ENCODE results near the gene CFAP299.

CFAP299 gene

DNA sequence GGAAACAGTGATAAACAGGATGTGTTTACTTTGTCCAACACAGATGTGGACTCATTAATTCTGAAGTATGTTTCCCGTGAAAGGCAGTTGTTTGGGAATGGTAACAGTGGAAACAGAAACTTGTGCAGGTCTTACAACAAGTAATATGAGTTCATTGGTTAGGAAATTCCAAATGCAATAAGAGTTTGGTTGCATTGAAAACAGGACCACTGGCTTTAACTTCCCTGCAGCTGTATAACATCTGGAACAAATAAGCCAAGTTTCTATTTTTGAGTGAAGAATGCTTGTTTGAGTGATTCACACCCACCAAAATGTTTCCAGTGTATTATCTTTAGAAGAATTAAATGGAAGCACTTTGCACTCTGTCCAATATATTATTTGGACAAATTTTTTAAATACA is 612.6 kb downstream of the CFAP299 start:
- in situ Hi-C loops (cut with HindIII; ENCODE audit: low pct_ligation_motif_present, low sequenced_read_pairs), result no loop called here
- H3K36me3 ChIP-seq (replicated peaks), result no peaks in the 10 kb centered on the region
- H3K27me3 ChIP-seq (replicated peaks), result no peaks in the 10 kb centered on the region
- TF ChIP-seq, protein P1, sequence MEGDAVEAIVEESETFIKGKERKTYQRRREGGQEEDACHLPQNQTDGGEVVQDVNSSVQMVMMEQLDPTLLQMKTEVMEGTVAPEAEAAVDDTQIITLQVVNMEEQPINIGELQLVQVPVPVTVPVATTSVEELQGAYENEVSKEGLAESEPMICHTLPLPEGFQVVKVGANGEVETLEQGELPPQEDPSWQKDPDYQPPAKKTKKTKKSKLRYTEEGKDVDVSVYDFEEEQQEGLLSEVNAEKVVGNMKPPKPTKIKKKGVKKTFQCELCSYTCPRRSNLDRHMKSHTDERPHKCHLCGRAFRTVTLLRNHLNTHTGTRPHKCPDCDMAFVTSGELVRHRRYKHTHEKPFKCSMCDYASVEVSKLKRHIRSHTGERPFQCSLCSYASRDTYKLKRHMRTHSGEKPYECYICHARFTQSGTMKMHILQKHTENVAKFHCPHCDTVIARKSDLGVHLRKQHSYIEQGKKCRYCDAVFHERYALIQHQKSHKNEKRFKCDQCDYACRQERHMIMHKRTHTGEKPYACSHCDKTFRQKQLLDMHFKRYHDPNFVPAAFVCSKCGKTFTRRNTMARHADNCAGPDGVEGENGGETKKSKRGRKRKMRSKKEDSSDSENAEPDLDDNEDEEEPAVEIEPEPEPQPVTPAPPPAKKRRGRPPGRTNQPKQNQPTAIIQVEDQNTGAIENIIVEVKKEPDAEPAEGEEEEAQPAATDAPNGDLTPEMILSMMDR (IDR thresholded peaks at IDR 0.05; ENCODE audit: low read depth, low read length, missing control alignments), result no peak
- no peak overlapping the region for H3K27ac ChIP-seq
- no peak for DNase-seq
- no peak overlapping the region for H3K4me3 ChIP-seq (ENCODE audit: low read depth, low read length)

DNA sequence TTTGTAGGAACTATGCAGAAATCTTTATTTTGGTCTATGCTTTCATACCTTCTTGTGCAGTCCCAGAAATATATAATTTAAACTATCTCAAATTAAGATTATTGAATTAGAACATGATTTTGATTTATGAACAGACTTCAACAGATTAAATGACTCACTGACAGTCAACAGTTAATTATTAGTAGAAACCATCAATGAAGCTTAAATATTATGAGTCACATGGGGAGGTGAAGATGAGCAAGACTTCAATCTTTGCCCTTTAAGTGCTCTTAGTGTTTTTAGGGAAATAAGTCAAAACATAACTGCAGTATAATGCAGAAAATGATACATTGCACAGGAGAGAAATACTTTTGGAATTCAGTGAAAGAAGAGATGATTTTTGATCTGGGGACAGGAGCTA is 613.5 kb downstream of the CFAP299 start:
- Histone ChIP-seq H3K27me3 (replicated peaks) (no peaks in the 10 kb centered on the region), H3K27ac (no peak overlapping the region), H3K4me3 (ENCODE audit: low read depth, low read length) (no peak overlapping the region), H3K36me3 (replicated peaks) (no peaks in the 10 kb centered on the region)
- in situ Hi-C loops (cut with HindIII; ENCODE audit: low pct_ligation_motif_present, low sequenced_read_pairs), result no loop called here
- TF ChIP-seq, protein P1 (IDR thresholded peaks at IDR 0.05; ENCODE audit: low read depth, low read length, missing control alignments), result no peak
- DNase-seq, result no peak

DNA sequence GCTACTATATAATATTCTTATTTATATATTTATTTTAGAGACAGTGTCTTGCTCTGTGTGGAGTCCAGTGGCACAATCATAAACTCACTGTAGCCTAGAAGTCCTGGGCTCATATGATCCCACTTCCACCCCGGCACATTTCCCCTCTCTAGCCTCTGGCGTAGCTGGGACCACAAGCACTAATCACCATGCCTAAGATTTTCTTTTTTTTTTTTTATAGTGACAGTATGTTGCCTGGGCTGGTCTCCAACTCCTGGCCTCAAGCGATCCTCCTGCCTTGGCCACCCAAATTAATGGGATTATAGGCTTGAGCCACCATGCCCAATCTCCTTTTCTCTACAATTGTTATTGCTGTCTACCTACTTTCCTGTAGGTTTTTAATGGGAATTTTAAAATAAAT is 620.9 kb downstream of the CFAP299 start:
- Histone ChIP-seq H3K36me3 (replicated peaks) (no peaks in the 10 kb centered on the region), H3K4me3 (ENCODE audit: low read depth, low read length) (no peak overlapping the region), H3K27me3 (replicated peaks) (no peaks in the 10 kb centered on the region), H3K27ac (no peak overlapping the region)
- in situ Hi-C loops (cut with HindIII; ENCODE audit: low pct_ligation_motif_present, low sequenced_read_pairs), result no loop called here
- no peak for DNase-seq
- TF ChIP-seq, protein P1 (IDR thresholded peaks at IDR 0.05; ENCODE audit: low read depth, low read length, missing control alignments), result no peak

DNA sequence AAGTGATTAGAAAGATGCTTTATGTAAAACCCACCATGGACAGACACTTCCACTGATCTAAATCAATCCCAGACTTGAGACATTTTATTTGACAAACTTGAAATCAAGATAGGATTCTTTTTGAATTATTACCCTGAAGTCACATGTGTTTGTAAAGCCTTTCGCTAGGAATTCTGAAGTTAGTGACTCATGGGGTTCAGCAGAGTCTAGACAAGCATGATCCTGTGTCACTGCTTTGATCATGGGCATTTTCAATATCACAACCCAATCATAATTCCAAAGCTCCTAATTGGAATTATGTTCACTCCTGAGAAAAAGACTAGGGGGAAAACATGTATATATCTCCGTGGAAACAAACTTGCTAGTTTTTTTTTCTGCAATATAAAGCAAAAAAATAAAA is 627.5 kb downstream of the CFAP299 start:
- in situ Hi-C loops (cut with HindIII; ENCODE audit: low pct_ligation_motif_present, low sequenced_read_pairs), result no loop called here
- DNase-seq, result peak; percentile 5

DNA sequence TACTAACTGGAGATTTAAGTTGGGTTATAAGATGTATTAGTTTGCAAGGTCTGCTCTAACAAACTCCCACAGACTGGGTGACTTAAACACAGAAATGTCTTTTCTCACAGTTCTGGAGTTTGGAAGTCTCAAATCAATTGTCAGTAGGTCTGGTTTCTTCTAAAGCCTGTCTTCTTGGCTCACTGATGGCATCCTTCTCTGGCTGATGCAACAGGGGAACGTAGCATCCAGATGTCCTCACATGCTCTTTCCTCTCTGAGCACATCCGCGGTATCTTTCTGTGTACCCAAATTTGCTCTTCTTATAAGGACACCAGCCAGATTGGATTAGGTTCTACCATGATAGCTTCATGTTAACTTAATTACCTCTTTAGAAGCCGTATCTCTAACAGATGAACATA is 631.8 kb downstream of the CFAP299 start:
- Histone ChIP-seq H3K27me3 (replicated peaks) (no peaks in the 10 kb centered on the region), H3K27ac (no peak overlapping the region), H3K4me3 (ENCODE audit: low read depth, low read length) (no peak overlapping the region), H3K36me3 (replicated peaks) (no peaks in the 10 kb centered on the region)
- in situ Hi-C loops (cut with HindIII; ENCODE audit: low pct_ligation_motif_present, low sequenced_read_pairs), result no loop called here
- no peak for DNase-seq
- TF ChIP-seq, protein P1 (IDR thresholded peaks at IDR 0.05; ENCODE audit: low read depth, low read length, missing control alignments), result no peak

More for the DNA sequence above, 627.5 kb downstream of the CFAP299 start:
- H3K27me3 ChIP-seq (replicated peaks), result no peaks in the 10 kb centered on the region
- TF ChIP-seq, protein P1 (IDR thresholded peaks at IDR 0.05; ENCODE audit: low read depth, low read length, missing control alignments), result no peak
- H3K4me3 ChIP-seq (ENCODE audit: low read depth, low read length), result no peak overlapping the region
- no peaks in the 10 kb centered on the region for H3K36me3 ChIP-seq (replicated peaks)
- H3K27ac ChIP-seq, result no peak overlapping the region

DNA sequence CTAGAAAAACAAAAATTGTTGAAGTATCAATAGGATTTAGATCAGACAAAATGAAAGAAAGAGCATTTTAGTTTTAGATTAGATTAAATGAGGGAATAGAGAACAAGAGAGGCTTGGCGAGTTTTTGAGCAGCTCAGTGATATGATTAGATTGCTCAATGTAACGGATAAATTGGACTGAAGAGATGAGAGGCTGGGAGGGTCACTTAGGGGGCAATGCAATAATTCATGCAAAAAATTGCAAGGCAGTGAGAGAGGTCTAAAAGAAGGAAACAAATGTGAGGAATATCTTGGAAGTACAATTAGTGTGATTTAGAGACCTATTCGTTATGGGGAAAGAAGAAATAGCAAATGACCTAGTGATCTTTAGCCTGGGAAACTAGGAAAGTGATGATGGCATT is 644.7 kb downstream of the CFAP299 start:
- no peak for DNase-seq
- Histone ChIP-seq H3K36me3 (replicated peaks) (no peaks in the 10 kb centered on the region), H3K27me3 (replicated peaks) (no peaks in the 10 kb centered on the region), H3K27ac (no peak overlapping the region), H3K4me3 (ENCODE audit: low read depth, low read length) (no peak overlapping the region)
- in situ Hi-C loops (cut with HindIII; ENCODE audit: low pct_ligation_motif_present, low sequenced_read_pairs), result no loop called here
- TF ChIP-seq, protein P1 (IDR thresholded peaks at IDR 0.05; ENCODE audit: low read depth, low read length, missing control alignments), result no peak

Data from brain microvascular endothelial cell (primary cell).